HG02852 (cell line): ENCODE data around the gene PER3.

Experiments used
- ATAC-seq: cut with Tn5 transposase; IDR thresholded peaks from one replicate; pipeline ENCODE4 v1.9.1; 2021; ENCODE audit warnings: mild to moderate bottlenecking, moderate library complexity; ENCODE audit not compliant: unreplicated experiment

The PER3 gene

GRCh38 chr1:7831458-7831857 is 47.4 kb downstream of the PER3 start:
- ATAC-seq = no peak

GRCh38 chr1:7833035-7833434 is 48.9 kb downstream of the PER3 start:
- ATAC-seq = no peak

- ATAC-seq = no peak
These were observed 54.6 kb downstream of the PER3 start for GRCh38 chr1:7838714-7839113.

- ATAC-seq = no peak
These were observed 55.4 kb downstream of the PER3 start for GRCh38 chr1:7839526-7839925.

GRCh38 chr1:7842517-7842916 is 58.4 kb downstream of the PER3 start:
- no peak for ATAC-seq

GRCh38 chr1:7845761-7846160 is 61.7 kb downstream of the PER3 start:
- no peak for ATAC-seq

GRCh38 chr1:7846656-7847055 is 62.6 kb downstream of the PER3 start:
- ATAC-seq = no peak

- no peak for ATAC-seq
These were observed 63.5 kb downstream of the PER3 start for GRCh38 chr1:7847599-7847998.

GRCh38 chr1:7850786-7851185 is 66.7 kb downstream of the PER3 start:
- ATAC-seq = no peak

- ATAC-seq = no peak
These were observed 69.0 kb downstream of the PER3 start, which contains the start of gene UTS2 for GRCh38 chr1:7852804-7853683. Gene UTS2, minus strand, starts transcription at chr1:7853065. Its CDS starts 62 bp downstream, at chr1:7853003.

- ATAC-seq = no peak
These were observed 69.6 kb downstream of the PER3 start for GRCh38 chr1:7853684-7854026.

GRCh38 chr1:7856345-7856744 is 72.3 kb downstream of the PER3 start:
- no peak for ATAC-seq

GRCh38 chr1:7857000-7857399 is 72.9 kb downstream of the PER3 start:
- no peak for ATAC-seq

GRCh38 chr1:7857985-7858384 is 73.9 kb downstream of the PER3 start:
- no peak for ATAC-seq

GRCh38 chr1:7859406-7859805 is 75.3 kb downstream of the PER3 start:
- ATAC-seq = no peak

- ATAC-seq = no peak
These were observed 76.0 kb downstream of the PER3 start for GRCh38 chr1:7860130-7860529.

GRCh38 chr1:7861452-7861851 is 77.4 kb downstream of the PER3 start:
- no peak for ATAC-seq

GRCh38 chr1:7862211-7863060 is 78.3 kb downstream of the PER3 start:
- ATAC-seq = no peak

- no peak for ATAC-seq
These were observed 79.8 kb downstream of the PER3 start for GRCh38 chr1:7863756-7864328.

- no peak for ATAC-seq
These were observed 81.9 kb downstream of the PER3 start for GRCh38 chr1:7865978-7866377.

- no peak for ATAC-seq
These were observed 84.1 kb downstream of the PER3 start for GRCh38 chr1:7868070-7868780.
